Trophoblast cell (in vitro differentiated cells and primary cell): ENCODE data around the gene ARSG.

Source experiments
- DNase-seq, 2 donors: peaks; one replicate each; pipeline ENCODE4 v3.0.0-alpha.2; 2016
- H2AFZ ChIP-seq: 2 replicates; pipeline ENCODE4 v1.6.1; 2013; ENCODE audit warnings: low read length, moderate library complexity, mild to moderate bottlenecking; ENCODE audit not compliant: insufficient read depth, poor library complexity
- H2AK5ac ChIP-seq: 2 replicates; pipeline ENCODE4 v1.6.1; 2013; ENCODE audit warnings: mild to moderate bottlenecking, low read length
- H2BK120ac ChIP-seq: 2 replicates; pipeline ENCODE4 v1.6.1; 2013; ENCODE audit warnings: low read length, mild to moderate bottlenecking, moderate library complexity; ENCODE audit not compliant: insufficient read depth, poor library complexity
- H2BK12ac ChIP-seq: 2 replicates; pipeline ENCODE4 v1.6.1; 2013; ENCODE audit warnings: mild to moderate bottlenecking, low read length, moderate library complexity
- H2BK5ac ChIP-seq: 2 replicates; pipeline ENCODE4 v1.6.1; 2013; ENCODE audit warnings: low read length, low read depth, moderate library complexity, mild to moderate bottlenecking; ENCODE audit not compliant: poor library complexity
- H3K14ac ChIP-seq: 2 replicates; pipeline ENCODE4 v1.6.1; 2013; ENCODE audit warnings: mild to moderate bottlenecking, low read length
- H3K18ac ChIP-seq: 2 replicates; pipeline ENCODE4 v1.6.1; 2013; ENCODE audit warnings: mild to moderate bottlenecking, low read length
- H3K23ac ChIP-seq: 2 replicates; pipeline ENCODE4 v1.6.1; 2013; ENCODE audit warnings: low read length
- H3K27ac ChIP-seq: 2 replicates; pipeline ENCODE4 v1.5.1; 2013; ENCODE audit warnings: low read depth, mild to moderate bottlenecking, inconsistent platforms, low read length, moderate library complexity
- H3K27me3 ChIP-seq: 2 replicates; pipeline ENCODE4 v1.6.1; 2013; ENCODE audit warnings: inconsistent platforms, mild to moderate bottlenecking, low read length, moderate library complexity; ENCODE audit not compliant: insufficient read depth
- H3K36me3 ChIP-seq, 2 experiments: 1 replicate in 1 of 2; 2 replicates in 1 of 2; pipeline ENCODE4 v1.6.1; 2013; ENCODE audit warnings: low read length in 2 of 2, mild to moderate bottlenecking in 2 of 2, moderate library complexity in 1 of 2; ENCODE audit not compliant: insufficient read depth in 2 of 2, control insufficient read depth in 1 of 2
- H3K4ac ChIP-seq: 2 replicates; pipeline ENCODE4 v1.6.1; 2013; ENCODE audit warnings: low read depth, mild to moderate bottlenecking, low read length, moderate library complexity
- H3K4me1 ChIP-seq, 2 experiments: 1 replicate in 1 of 2; 2 replicates in 1 of 2; pipeline ENCODE4 v1.6.1; 2013; ENCODE audit warnings: low read length in 2 of 2, mild to moderate bottlenecking in 2 of 2, moderate library complexity in 1 of 2; ENCODE audit not compliant: insufficient read depth in 2 of 2, control insufficient read depth in 1 of 2
- H3K4me2 ChIP-seq: 2 replicates; pipeline ENCODE4 v1.6.1; 2013; ENCODE audit warnings: inconsistent platforms, mild to moderate bottlenecking, low read length, moderate library complexity
- H3K4me3 ChIP-seq: 2 replicates; pipeline ENCODE4 v1.5.1; 2013; ENCODE audit warnings: mild to moderate bottlenecking, low read depth, low read length, inconsistent platforms
- H3K79me1 ChIP-seq: one replicate; pipeline ENCODE4 v1.6.1; 2013; ENCODE audit warnings: low read length
- H3K79me2 ChIP-seq: 2 replicates; pipeline ENCODE4 v1.6.1; 2013; ENCODE audit warnings: low read length, mild to moderate bottlenecking; ENCODE audit not compliant: control insufficient read depth, insufficient read depth, poor library complexity
- H3K9ac ChIP-seq: 2 replicates; pipeline ENCODE4 v1.6.1; 2013; ENCODE audit warnings: mild to moderate bottlenecking, low read length
- H3K9me3 ChIP-seq: 2 replicates; pipeline ENCODE4 v1.6.1; 2013; ENCODE audit warnings: low read depth, mild to moderate bottlenecking, control low read depth, inconsistent platforms, low read length; ENCODE audit not compliant: insufficient read depth
- H4K12ac ChIP-seq: 2 replicates; pipeline ENCODE4 v1.6.1; 2013; ENCODE audit warnings: low read depth, mild to moderate bottlenecking, low read length, moderate library complexity
- H4K8ac ChIP-seq: 2 replicates; pipeline ENCODE4 v1.6.1; 2013; ENCODE audit warnings: low read depth, mild to moderate bottlenecking, low read length, moderate library complexity
- H4K91ac ChIP-seq: one replicate; pipeline ENCODE4 v1.6.1; 2013; ENCODE audit warnings: low read depth, mild to moderate bottlenecking, low read length, moderate library complexity
- WGBS: extraction: QIAGEN DNeasy Blood & Tissue Kit; methylation state at CpG from one replicate; pipeline ENCODE4 v1.1.7; 2013; ENCODE audit warnings: missing lambda C conversion rate; ENCODE audit not compliant: insufficient read length, insufficient coverage; ENCODE audit errors: extremely low coverage; 5-methylcytosine and 5-hydroxymethylcytosine counted together

Gene ARSG

GRCh38 chr17:68417317-68417716 lies 126.0 kb downstream of the ARSG start:
- H3K14ac ChIP-seq, result no peak overlapping the region
- no peaks in the 10 kb centered on the region for H3K79me2 ChIP-seq
- no peak overlapping the region for H3K27ac ChIP-seq
- no peak overlapping the region for H4K8ac ChIP-seq
- no peak overlapping the region for H2AFZ ChIP-seq
- H3K79me1 ChIP-seq, result no peaks in the 10 kb centered on the region
- H3K4ac ChIP-seq, result no peak overlapping the region
- H3K18ac ChIP-seq, result no peak overlapping the region
- H3K4me2 ChIP-seq, result no peak overlapping the region
- H2BK12ac ChIP-seq, result no peak overlapping the region
- no peak overlapping the region for H4K91ac ChIP-seq
- WGBS, result no CpG with 5 or more reads among the region's 3 CpGs
- H4K12ac ChIP-seq, result no peak overlapping the region
- no peak for DNase-seq
- peaks cover 12 to 14% of the 10 kb centered on the region in 2 experiments for H3K36me3 ChIP-seq
- no peak overlapping the region for H2BK120ac ChIP-seq
- no peaks in the 10 kb centered on the region for H3K27me3 ChIP-seq
- no peaks in the 10 kb centered on the region for H3K4me1 ChIP-seq
- H2AK5ac ChIP-seq, result no peak overlapping the region
- no peak overlapping the region for H3K4me3 ChIP-seq
- H3K9me3 ChIP-seq, result peaks cover 2% of the 10 kb centered on the region
- H3K23ac ChIP-seq, result no peak overlapping the region
- H2BK5ac ChIP-seq, result no peak overlapping the region
- H3K9ac ChIP-seq, result no peak overlapping the region

- WGBS, result no CpG with 5 or more reads among the region's 4 CpGs
- H3K9ac ChIP-seq, result no peak overlapping the region
- no peaks in the 10 kb centered on the region for H3K79me1 ChIP-seq
These were observed 127.6 kb downstream of the ARSG start for GRCh38 chr17:68418876-68419275.

GRCh38 chr17:68420065-68420464 lies 128.8 kb downstream of the ARSG start:
- H3K18ac ChIP-seq, result no peak overlapping the region
- no peak overlapping the region for H4K12ac ChIP-seq
- no peak overlapping the region for H3K4me3 ChIP-seq
- H3K9ac ChIP-seq, result no peak overlapping the region
- no CpG with 5 or more reads among the region's 14 CpGs for WGBS
- no peak for DNase-seq
- H2BK120ac ChIP-seq, result no peak overlapping the region
- H3K36me3 ChIP-seq, result peaks cover 22% of the 10 kb centered on the region in 2 experiments
- no peak overlapping the region for H4K8ac ChIP-seq
- H3K4me1 ChIP-seq, result no peaks in the 10 kb centered on the region
- no peak overlapping the region for H3K23ac ChIP-seq
- H2AK5ac ChIP-seq, result no peak overlapping the region
- no peak overlapping the region for H3K4ac ChIP-seq
- H3K9me3 ChIP-seq, result peaks cover 2% of the 10 kb centered on the region
- no peak overlapping the region for H2AFZ ChIP-seq
- H3K27me3 ChIP-seq, result no peaks in the 10 kb centered on the region
- H3K79me2 ChIP-seq, result no peaks in the 10 kb centered on the region
- H3K4me2 ChIP-seq, result no peak overlapping the region
- H3K27ac ChIP-seq, result no peak overlapping the region
- no peaks in the 10 kb centered on the region for H3K79me1 ChIP-seq
- H2BK12ac ChIP-seq, result no peak overlapping the region
- H4K91ac ChIP-seq, result no peak overlapping the region
- H3K14ac ChIP-seq, result no peak overlapping the region
- H2BK5ac ChIP-seq, result no peak overlapping the region

More at GRCh38 chr17:68418876-68419275, 127.6 kb downstream of the ARSG start:
- peaks cover 2% of the 10 kb centered on the region for H3K9me3 ChIP-seq
- no peak overlapping the region for H3K23ac ChIP-seq
- H3K4ac ChIP-seq, result no peak overlapping the region
- no peak overlapping the region for H3K4me2 ChIP-seq
- no peaks in the 10 kb centered on the region for H3K27me3 ChIP-seq
- H2BK120ac ChIP-seq, result no peak overlapping the region
- H4K91ac ChIP-seq, result no peak overlapping the region
- no peak overlapping the region for H2AK5ac ChIP-seq
- H3K4me1 ChIP-seq, result no peaks in the 10 kb centered on the region
- no peak for DNase-seq
- peaks cover 16 to 21% of the 10 kb centered on the region in 2 experiments for H3K36me3 ChIP-seq
- no peak overlapping the region for H2BK12ac ChIP-seq
- no peaks in the 10 kb centered on the region for H3K79me2 ChIP-seq
- no peak overlapping the region for H2BK5ac ChIP-seq
- H3K18ac ChIP-seq, result no peak overlapping the region
- no peak overlapping the region for H4K8ac ChIP-seq
- H3K27ac ChIP-seq, result no peak overlapping the region
- no peak overlapping the region for H3K14ac ChIP-seq
- no peak overlapping the region for H2AFZ ChIP-seq
- H4K12ac ChIP-seq, result no peak overlapping the region
- no peak overlapping the region for H3K4me3 ChIP-seq

- Histone ChIP-seq H2BK5ac (no peak overlapping the region), H3K14ac (no peak overlapping the region), H4K8ac (no peak overlapping the region), H2AFZ (no peak overlapping the region), H3K4me2 (no peak overlapping the region), H2BK120ac (no peak overlapping the region), H3K4ac (no peak overlapping the region), H3K23ac (no peak overlapping the region), H3K27me3 (no peaks in the 10 kb centered on the region), H3K27ac (no peak overlapping the region), H3K79me1 (no peaks in the 10 kb centered on the region), H3K4me3 (no peak overlapping the region), H3K9ac (no peak overlapping the region), H3K79me2 (no peaks in the 10 kb centered on the region), H3K18ac (no peak overlapping the region), H3K4me1 (no peaks in the 10 kb centered on the region), H2AK5ac (no peak overlapping the region), H2BK12ac (no peak overlapping the region), H4K12ac (no peak overlapping the region), H3K9me3 (peaks cover 2% of the 10 kb centered on the region), H4K91ac (no peak overlapping the region), H3K36me3 (peaks cover 29 to 30% of the 10 kb centered on the region in 2 experiments)
- no peak for DNase-seq
- no CpG with 5 or more reads among the region's 9 CpGs for WGBS
These were observed 130.2 kb downstream of the ARSG start for GRCh38 chr17:68421486-68421885.
